Smooth muscle cell (in vitro differentiated cells): Measurements from ENCODE around the gene DECR2. TPM values are rescaled to one million over a fixed set of nuclear protein-coding genes. Genes with fewer than 3 reads are reported as not detected.

Experiments
- DNase-seq: peaks from one replicate; lab custom pipeline; 2025; ENCODE audit not compliant: unreplicated experiment; lab: John Stamatoyannopoulos, UW
- H2AFZ ChIP-seq: fragments of 200-600 bp; sonication (generic); 2 replicates; pipeline ENCODE4 v1.6.0; 2016; ENCODE audit warnings: antibody characterized with exemption, low read depth, mild to moderate bottlenecking
- H3F3A ChIP-seq: fragments of 200-600 bp; sonication (generic); 2 replicates; pipeline ENCODE4 v1.6.0; 2017; ENCODE audit warnings: antibody characterized with exemption, low read depth
- H3K27ac ChIP-seq: fragments of 200-600 bp; sonication (generic); 2 replicates; pipeline ENCODE4 v1.5.1; 2016; ENCODE audit warnings: low read depth, mild to moderate bottlenecking
- H3K27me3 ChIP-seq: fragments of 200-600 bp; sonication (generic); 2 replicates; pipeline ENCODE4 v1.6.1; 2016; ENCODE audit warnings: low read depth, mild to moderate bottlenecking
- H3K36me3 ChIP-seq: fragments of 200-600 bp; sonication (generic); 2 replicates; pipeline ENCODE4 v1.5.1; 2016; ENCODE audit warnings: low read depth
- H3K4me1 ChIP-seq: fragments of 200-600 bp; sonication (generic); 2 replicates; pipeline ENCODE4 v1.5.1; 2016; ENCODE audit warnings: low read depth
- H3K4me2 ChIP-seq: fragments of 200-600 bp; sonication (generic); 2 replicates; pipeline ENCODE4 v1.6.0; 2016; ENCODE audit warnings: mild to moderate bottlenecking
- H3K4me3 ChIP-seq: fragments of 200-600 bp; sonication (generic); 2 replicates; pipeline ENCODE4 v1.5.1; 2016; ENCODE audit warnings: mild to moderate bottlenecking
- H3K79me2 ChIP-seq: fragments of 200-600 bp; sonication (generic); 2 replicates; pipeline ENCODE4 v1.6.0; 2016; ENCODE audit warnings: low read depth, mild to moderate bottlenecking
- H3K9ac ChIP-seq: fragments of 200-600 bp; sonication (generic); 2 replicates; pipeline ENCODE4 v1.6.0; 2016; ENCODE audit warnings: low read depth
- H3K9me3 ChIP-seq: fragments of 200-600 bp; sonication (generic); replicated peaks from 2 replicates; pipeline ENCODE4 v1.5.1; 2016; ENCODE audit warnings: low read depth
- H4K20me1 ChIP-seq: fragments of 200-600 bp; sonication (generic); 2 replicates; pipeline ENCODE4 v1.6.0; 2016; ENCODE audit warnings: low read depth
- CTCF ChIP-seq: fragments of 200-600 bp; sonication (generic); IDR thresholded peaks from 2 replicates; pipeline ENCODE4 v1.5.1; 2017; ENCODE audit warnings: borderline replicate concordance, mild to moderate bottlenecking, antibody characterized with exemption; ENCODE audit not compliant: insufficient read depth, poor library complexity, severe bottlenecking
- WGBS: methylation state at CpG from one replicate; pipeline ENCODE4 v1.1.7; 2016; ENCODE audit warnings: low lambda C conversion rate; 5-methylcytosine and 5-hydroxymethylcytosine counted together
- polyA plus RNA-seq: library from polyadenylated mRNA; unstranded; fragments of >200 nt; fragmentation: Nextera tagmentation; extraction: Ambion mirVana; gene quantifications from 2 replicates; pipeline ENCODE4 v1.2.1, GENCODE V29; 2016
- total RNA-seq: library from RNA; depleted of rRNA; stranded (reverse); fragments of >200 nt; gene quantifications from 2 replicates; pipeline ENCODE4 v1.2.3, GENCODE V29; 2014

DECR2 gene
- total and polyA plus RNA-seq, 2 experiments from 2014 or later: 15.4 to 18.2 TPM

DNA sequence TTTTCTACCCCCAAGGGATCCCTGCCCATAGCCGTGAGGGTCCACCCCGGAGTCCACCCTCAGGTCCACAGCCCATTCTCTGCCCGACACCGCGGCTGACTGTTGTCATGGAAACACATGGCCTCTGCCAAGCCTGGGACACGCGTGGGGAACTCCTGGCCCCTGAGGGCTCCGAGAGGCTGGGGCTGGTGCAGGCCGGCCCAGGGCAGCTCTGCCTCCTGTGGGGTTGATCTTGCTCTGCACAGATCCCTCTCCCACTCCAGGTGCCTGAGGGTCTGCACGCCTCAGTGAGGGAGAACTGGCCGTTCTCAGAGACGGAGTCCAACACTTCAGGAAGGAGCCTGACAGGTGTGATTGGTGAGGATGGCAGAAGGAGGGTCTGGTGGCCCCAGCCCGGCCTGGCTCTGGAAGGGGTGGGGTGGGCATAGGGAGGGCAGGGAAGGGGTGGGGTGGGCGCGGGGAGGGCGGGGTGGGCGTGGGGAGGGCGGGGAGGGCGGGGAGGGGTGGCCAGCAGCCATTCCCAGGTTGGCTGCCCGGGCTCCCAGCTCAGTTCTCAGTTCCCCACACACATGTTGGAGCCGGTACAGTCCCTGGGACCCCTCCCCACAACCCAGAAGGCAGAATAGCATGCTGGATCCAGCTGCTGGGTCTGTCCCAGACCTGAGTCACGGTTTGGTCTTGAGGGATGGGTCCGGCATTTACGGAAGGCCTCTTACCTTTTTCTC lies 37.8 kb upstream of the DECR2 start:
- no peaks in the 10 kb centered on the region for H4K20me1 ChIP-seq
- no peaks in the 10 kb centered on the region for H3K27me3 ChIP-seq
- H3F3A ChIP-seq: no peaks in the 10 kb centered on the region
- WGBS: 76% methylated on average over 17 of the region's 24 CpGs
- TF ChIP-seq CTCF: no peak
- H3K4me2 ChIP-seq: no peak overlapping the region
- H3K36me3 ChIP-seq: no peaks in the 10 kb centered on the region
- no peaks in the 10 kb centered on the region for H3K9me3 ChIP-seq
- no peak overlapping the region for H3K4me3 ChIP-seq
- H3K79me2 ChIP-seq: no peaks in the 10 kb centered on the region
- no peaks in the 10 kb centered on the region for H3K4me1 ChIP-seq
- no peak overlapping the region for H3K9ac ChIP-seq
- no peak overlapping the region for H2AFZ ChIP-seq
- H3K27ac ChIP-seq: no peak overlapping the region
- DNase-seq: no peak

DNA sequence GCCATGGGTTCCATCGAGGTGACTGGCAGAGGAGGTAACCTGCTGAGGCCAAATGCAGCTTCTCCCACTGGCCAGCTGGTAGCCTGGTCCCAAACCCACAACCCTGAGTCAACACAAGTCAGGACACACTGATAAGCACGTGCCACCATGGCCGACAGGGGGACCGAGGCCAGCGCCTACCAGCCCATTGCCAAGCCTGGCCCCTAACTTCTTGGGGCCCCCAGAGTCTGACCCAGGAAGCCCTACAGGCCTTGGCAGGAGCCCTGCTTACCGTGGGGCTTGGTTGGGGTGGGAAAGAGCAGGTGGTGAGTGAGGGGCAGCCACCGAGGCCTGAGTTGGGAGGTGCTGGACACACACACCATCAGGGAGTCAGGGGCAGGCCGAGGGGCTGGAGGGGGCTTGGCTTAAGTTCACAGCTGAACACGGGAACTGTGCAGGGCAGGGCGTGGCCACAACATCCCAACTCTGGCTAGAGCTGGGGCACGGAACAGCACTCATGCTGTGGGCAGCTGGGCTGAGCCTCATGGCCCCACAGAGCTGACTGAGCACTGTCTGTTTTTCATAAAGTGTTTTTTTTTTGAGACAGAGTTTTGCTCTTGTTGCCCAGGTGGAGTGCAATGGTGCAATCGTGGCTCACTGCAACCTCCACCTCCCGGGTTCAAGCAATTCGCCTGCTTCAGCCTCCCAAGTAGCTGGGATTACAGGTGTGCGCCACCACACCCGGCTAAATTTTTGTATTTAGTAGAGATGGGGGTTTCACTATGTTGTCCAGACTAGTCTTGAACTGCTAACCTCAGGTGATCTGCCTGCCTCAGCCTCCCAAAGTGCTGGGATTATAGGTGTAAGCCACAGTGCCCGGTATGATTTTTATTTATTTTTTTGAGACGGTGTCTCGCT lies 36.8 kb upstream of the DECR2 start:
- Histone ChIP-seq H3K4me2 (no peak overlapping the region), H3K36me3 (no peaks in the 10 kb centered on the region), H3K4me1 (peaks cover 2% of the 10 kb centered on the region), H3K27me3 (no peaks in the 10 kb centered on the region), H3K4me3 (no peak overlapping the region), H4K20me1 (no peaks in the 10 kb centered on the region), H3F3A (no peaks in the 10 kb centered on the region), H3K79me2 (no peaks in the 10 kb centered on the region), H2AFZ (no peak overlapping the region), H3K9me3 (no peaks in the 10 kb centered on the region), H3K9ac (no peak overlapping the region), H3K27ac (no peak overlapping the region)
- DNase-seq: no peak
- no peak for TF ChIP-seq CTCF
- 84% methylated on average over 19 of the region's 19 CpGs for WGBS

- H3K4me2 ChIP-seq: no peak overlapping the region
- no peak overlapping the region for H2AFZ ChIP-seq
- H3K79me2 ChIP-seq: peaks cover 2% of the 10 kb centered on the region
- H3K4me3 ChIP-seq: no peak overlapping the region
- no peak overlapping the region for H3K27ac ChIP-seq
- H3K9ac ChIP-seq: no peak overlapping the region
- TF ChIP-seq CTCF: no peak
- no peaks in the 10 kb centered on the region for H3K27me3 ChIP-seq
- H3K4me1 ChIP-seq: peaks cover 8% of the 10 kb centered on the region
- WGBS: 96% methylated on average over 10 of the region's 10 CpGs
- no peaks in the 10 kb centered on the region for H3F3A ChIP-seq
- no peaks in the 10 kb centered on the region for H3K9me3 ChIP-seq
- no peaks in the 10 kb centered on the region for H4K20me1 ChIP-seq
- H3K36me3 ChIP-seq: no peaks in the 10 kb centered on the region
- no peak for DNase-seq
Measured at GRCh38 chr16:366476-366875, 35.2 kb upstream of the DECR2 start.
